ENCODE measurements around the gene GYS1.
"Not testable (repeated sequence)": the region's sequence is repeated elsewhere in the genome, so short reads cannot be mapped to it uniquely, and the experiment has no call there.

The GYS1 gene

GRCh38 chr19:48993175-48994034 lies at the start of gene GYS1, which contains the start of gene RUVBL2:
Gene GYS1, minus strand, starts transcription at chr19:48993309. Its CDS starts 197 bp downstream, at chr19:48993112.
Gene RUVBL2, plus strand, starts transcription at chr19:48993887. Its CDS starts 25 bp downstream, at chr19:48993912.
- Histone ChIP-seq H2AFZ (ENCODE audit: low read depth, low read length, severe bottlenecking) (peak within 1 kb of the TSS; percentile 74), H3K27ac (ENCODE audit: low read depth, low read length) (peak within 1 kb of the TSS; percentile 89), H3K9me3 (ENCODE audit: insufficient read depth, low read length) (no peaks in the 10 kb centered on the region), H3K4me2 (ENCODE audit: low read depth, low read length, poor library complexity, severe bottlenecking) (peak within 1 kb of the TSS; percentile 91), H3K79me2 (ENCODE audit: insufficient read depth, low read length) (peaks cover 50% of the 10 kb centered on the region), H4K20me1 (ENCODE audit: low read depth, low read length) (no peaks in the 10 kb centered on the region), H3K9ac (ENCODE audit: low read length) (peak within 1 kb of the TSS; percentile 92), H3K27me3 (ENCODE audit: low read length) (no peaks in the 10 kb centered on the region), H3K36me3 (ENCODE audit: low read length) (no peaks in the 10 kb centered on the region), H3K4me3 (ENCODE audit: insufficient read depth, low read length, poor library complexity, severe bottlenecking) (peak within 1 kb of the TSS; percentile 97), H3F3A (ENCODE audit: insufficient read depth) (no peaks in the 10 kb centered on the region), H3K9me2 (replicated peaks; ENCODE audit: insufficient read depth, low read length) (no peaks in the 10 kb centered on the region)
- no peak for TF ChIP-seq EZH2phosphoT487 (conservative IDR thresholded peaks at IDR 0.05; ENCODE audit: low read length)
- TF ChIP-seq CTCF (IDR thresholded peaks at IDR 0.05; ENCODE audit: insufficient read depth, low read length, poor library complexity, severe bottlenecking) = peak; percentile 80

- H3K27me3 ChIP-seq (ENCODE audit: low read length); H3K79me2 ChIP-seq (ENCODE audit: insufficient read depth, low read length); H3K4me2 ChIP-seq (ENCODE audit: low read depth, low read length, poor library complexity, severe bottlenecking); H3F3A ChIP-seq (ENCODE audit: insufficient read depth); H3K9me3 ChIP-seq (ENCODE audit: insufficient read depth, low read length); H3K27ac ChIP-seq (ENCODE audit: low read depth, low read length); H3K4me3 ChIP-seq (ENCODE audit: insufficient read depth, low read length, poor library complexity, severe bottlenecking); H3K9me2 ChIP-seq (replicated peaks; ENCODE audit: insufficient read depth, low read length); H3K36me3 ChIP-seq (ENCODE audit: low read length); H3K9ac ChIP-seq (ENCODE audit: low read length); H4K20me1 ChIP-seq (ENCODE audit: low read depth, low read length); H2AFZ ChIP-seq (ENCODE audit: low read depth, low read length, severe bottlenecking): not testable (repeated sequence)
Observed at GRCh38 chr19:49042666-49043065, 49.6 kb upstream of the GYS1 start.

GRCh38 chr19:49042177-49042576 lies 49.1 kb upstream of the GYS1 start:
- Histone ChIP-seq H2AFZ (ENCODE audit: low read depth, low read length, severe bottlenecking) (no peak overlapping the region), H3K9me2 (replicated peaks; ENCODE audit: insufficient read depth, low read length) (no peaks in the 10 kb centered on the region), H3F3A (ENCODE audit: insufficient read depth) (no peaks in the 10 kb centered on the region), H3K9me3 (ENCODE audit: insufficient read depth, low read length) (no peaks in the 10 kb centered on the region), H3K9ac (ENCODE audit: low read length) (no peak overlapping the region), H3K4me2 (ENCODE audit: low read depth, low read length, poor library complexity, severe bottlenecking) (no peak overlapping the region), H3K4me3 (ENCODE audit: insufficient read depth, low read length, poor library complexity, severe bottlenecking) (no peak overlapping the region), H3K27ac (ENCODE audit: low read depth, low read length) (no peak overlapping the region), H3K27me3 (ENCODE audit: low read length) (no peaks in the 10 kb centered on the region), H3K79me2 (ENCODE audit: insufficient read depth, low read length) (no peaks in the 10 kb centered on the region), H4K20me1 (ENCODE audit: low read depth, low read length) (no peaks in the 10 kb centered on the region), H3K36me3 (ENCODE audit: low read length) (no peaks in the 10 kb centered on the region)
- TF ChIP-seq EZH2phosphoT487 (conservative IDR thresholded peaks at IDR 0.05; ENCODE audit: low read length) = no peak
- no peak for TF ChIP-seq CTCF (IDR thresholded peaks at IDR 0.05; ENCODE audit: insufficient read depth, low read length, poor library complexity, severe bottlenecking)

GRCh38 chr19:49039736-49040135 lies 46.6 kb upstream of the GYS1 start:
- H3K9ac ChIP-seq (ENCODE audit: low read length); H3K27me3 ChIP-seq (ENCODE audit: low read length); H4K20me1 ChIP-seq (ENCODE audit: low read depth, low read length); H3K4me3 ChIP-seq (ENCODE audit: insufficient read depth, low read length, poor library complexity, severe bottlenecking); H3K27ac ChIP-seq (ENCODE audit: low read depth, low read length); H3F3A ChIP-seq (ENCODE audit: insufficient read depth); H3K79me2 ChIP-seq (ENCODE audit: insufficient read depth, low read length); H3K9me2 ChIP-seq (replicated peaks; ENCODE audit: insufficient read depth, low read length); H3K9me3 ChIP-seq (ENCODE audit: insufficient read depth, low read length); H3K4me2 ChIP-seq (ENCODE audit: low read depth, low read length, poor library complexity, severe bottlenecking); H2AFZ ChIP-seq (ENCODE audit: low read depth, low read length, severe bottlenecking); H3K36me3 ChIP-seq (ENCODE audit: low read length): not testable (repeated sequence)

- H3F3A ChIP-seq (ENCODE audit: insufficient read depth); H4K20me1 ChIP-seq (ENCODE audit: low read depth, low read length); H3K79me2 ChIP-seq (ENCODE audit: insufficient read depth, low read length); H3K9me2 ChIP-seq (replicated peaks; ENCODE audit: insufficient read depth, low read length); H3K4me3 ChIP-seq (ENCODE audit: insufficient read depth, low read length, poor library complexity, severe bottlenecking); H3K27ac ChIP-seq (ENCODE audit: low read depth, low read length); H3K9ac ChIP-seq (ENCODE audit: low read length); H3K4me2 ChIP-seq (ENCODE audit: low read depth, low read length, poor library complexity, severe bottlenecking); H3K36me3 ChIP-seq (ENCODE audit: low read length); H3K27me3 ChIP-seq (ENCODE audit: low read length); H3K9me3 ChIP-seq (ENCODE audit: insufficient read depth, low read length); H2AFZ ChIP-seq (ENCODE audit: low read depth, low read length, severe bottlenecking): not testable (repeated sequence)
Observed at GRCh38 chr19:49038557-49039276, 45.6 kb upstream of the GYS1 start.

- not testable (repeated sequence) for H3K79me2 ChIP-seq (ENCODE audit: insufficient read depth, low read length); H3K9ac ChIP-seq (ENCODE audit: low read length); H3K27me3 ChIP-seq (ENCODE audit: low read length); H3K9me3 ChIP-seq (ENCODE audit: insufficient read depth, low read length); H3F3A ChIP-seq (ENCODE audit: insufficient read depth); H3K27ac ChIP-seq (ENCODE audit: low read depth, low read length); H3K4me3 ChIP-seq (ENCODE audit: insufficient read depth, low read length, poor library complexity, severe bottlenecking); H4K20me1 ChIP-seq (ENCODE audit: low read depth, low read length); H3K36me3 ChIP-seq (ENCODE audit: low read length); H2AFZ ChIP-seq (ENCODE audit: low read depth, low read length, severe bottlenecking); H3K9me2 ChIP-seq (replicated peaks; ENCODE audit: insufficient read depth, low read length); H3K4me2 ChIP-seq (ENCODE audit: low read depth, low read length, poor library complexity, severe bottlenecking)
Observed at GRCh38 chr19:49038111-49038510, 45.0 kb upstream of the GYS1 start.

Data from SU-DHL-6 (cell line).